Measurements from ENCODE around the gene AFAP1L1.
A peak's percentile ranks its signal among the peaks of the same experiment; 100 is the strongest.

AFAP1L1 gene

DNA sequence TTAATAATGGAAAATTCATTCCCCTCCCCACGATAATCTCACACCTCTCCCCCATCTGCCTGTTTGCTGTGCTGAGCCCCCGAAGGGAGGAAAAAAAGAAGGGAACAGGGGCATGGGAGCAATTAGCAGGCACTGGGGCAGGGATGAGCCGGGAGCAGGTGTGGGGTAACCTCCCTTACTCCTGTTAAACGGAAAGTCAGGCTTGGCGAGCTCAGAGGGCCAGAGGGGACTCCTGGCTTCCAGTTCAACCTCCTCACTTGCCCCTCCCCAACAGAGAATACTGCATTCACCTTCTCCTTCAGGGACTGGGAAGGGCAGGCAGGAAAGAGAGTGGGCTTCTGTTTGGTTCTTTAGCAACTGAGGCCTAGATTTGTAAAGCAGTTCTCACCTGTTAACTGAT lies 1.6 kb downstream of the AFAP1L1 start:
- Mint-ChIP-seq H3K9me3 (ENCODE audit: low read depth) (peaks cover 6% of the 10 kb centered on the region), H3K27me3 (peaks cover 17% of the 10 kb centered on the region), H3K4me1 (ENCODE audit: low read depth) (peaks cover 8% of the 10 kb centered on the region), H3K27ac (no peak overlapping the region), H3K4me3 (peak overlapping the region; percentile 27), H3K36me3 (peaks cover 5% of the 10 kb centered on the region)

DNA sequence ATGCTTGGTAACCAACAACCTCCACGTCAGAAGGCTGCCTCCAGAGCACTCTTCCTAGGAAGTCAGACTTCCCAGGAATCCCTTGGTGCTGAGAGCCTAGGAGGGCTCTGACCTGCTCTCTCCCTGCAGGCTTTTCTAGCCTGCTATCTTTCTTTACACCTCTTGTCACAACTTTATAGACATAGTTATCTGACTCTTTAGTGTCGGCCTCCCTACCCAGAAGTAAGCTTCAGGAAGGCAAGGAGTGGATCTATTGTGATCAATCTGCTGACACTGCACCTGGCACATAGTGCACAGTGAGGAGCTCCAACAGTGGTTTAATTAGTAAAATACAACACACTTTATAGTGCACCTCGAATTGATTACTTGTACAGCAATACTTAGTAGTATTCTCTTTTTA lies 2.3 kb downstream of the AFAP1L1 start:
- Mint-ChIP-seq H3K4me3 (no peak overlapping the region), H3K27ac (no peak overlapping the region), H3K27me3 (peaks cover 17% of the 10 kb centered on the region), H3K4me1 (ENCODE audit: low read depth) (peaks cover 8% of the 10 kb centered on the region), H3K9me3 (ENCODE audit: low read depth) (no peaks in the 10 kb centered on the region), H3K36me3 (peaks cover 3% of the 10 kb centered on the region)

DNA sequence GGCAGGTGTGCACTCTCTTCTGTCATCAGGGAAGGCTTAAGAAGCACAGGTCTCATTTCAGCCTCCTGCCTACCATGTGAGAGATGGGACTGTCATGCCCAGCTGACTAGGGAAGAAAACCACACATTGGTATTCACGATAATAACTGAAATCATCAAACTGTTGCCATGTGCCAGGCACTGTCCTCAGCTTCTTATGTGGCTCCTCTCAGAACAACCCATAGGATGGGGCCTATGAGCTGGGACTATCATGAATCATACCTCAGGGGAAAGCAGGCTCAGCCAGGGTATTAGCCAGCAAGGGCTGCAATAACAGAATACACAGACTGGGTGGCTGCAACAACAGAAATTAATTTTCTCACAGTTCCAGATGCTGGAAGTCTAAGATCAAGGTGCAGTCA lies 3.3 kb downstream of the AFAP1L1 start:
- Mint-ChIP-seq H3K27ac (no peak overlapping the region), H3K4me3 (no peak overlapping the region), H3K4me1 (ENCODE audit: low read depth) (peaks cover 8% of the 10 kb centered on the region), H3K27me3 (peaks cover 19% of the 10 kb centered on the region), H3K36me3 (no peaks in the 10 kb centered on the region), H3K9me3 (ENCODE audit: low read depth) (no peaks in the 10 kb centered on the region)

DNA sequence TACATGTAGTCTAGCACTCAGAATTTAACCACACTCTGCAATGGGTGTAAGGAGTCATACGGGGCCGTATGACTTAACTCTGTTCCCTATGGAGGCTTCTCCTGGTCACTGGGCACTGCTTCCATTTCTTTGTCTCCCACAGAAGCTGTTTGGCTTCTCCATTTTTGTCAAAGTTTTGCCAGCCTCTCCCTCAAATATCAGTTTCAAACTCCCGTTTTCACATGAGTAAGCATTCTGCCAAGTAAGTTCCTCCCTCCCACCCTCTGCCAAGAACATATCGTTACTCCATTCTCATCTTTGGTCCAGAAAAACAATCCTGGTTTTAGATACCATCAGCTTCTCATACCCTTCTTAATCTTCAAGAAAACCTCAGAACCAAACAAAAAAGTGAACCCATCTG lies 6.1 kb downstream of the AFAP1L1 start:
- no peak overlapping the region for H3K4me3 Mint-ChIP-seq

DNA sequence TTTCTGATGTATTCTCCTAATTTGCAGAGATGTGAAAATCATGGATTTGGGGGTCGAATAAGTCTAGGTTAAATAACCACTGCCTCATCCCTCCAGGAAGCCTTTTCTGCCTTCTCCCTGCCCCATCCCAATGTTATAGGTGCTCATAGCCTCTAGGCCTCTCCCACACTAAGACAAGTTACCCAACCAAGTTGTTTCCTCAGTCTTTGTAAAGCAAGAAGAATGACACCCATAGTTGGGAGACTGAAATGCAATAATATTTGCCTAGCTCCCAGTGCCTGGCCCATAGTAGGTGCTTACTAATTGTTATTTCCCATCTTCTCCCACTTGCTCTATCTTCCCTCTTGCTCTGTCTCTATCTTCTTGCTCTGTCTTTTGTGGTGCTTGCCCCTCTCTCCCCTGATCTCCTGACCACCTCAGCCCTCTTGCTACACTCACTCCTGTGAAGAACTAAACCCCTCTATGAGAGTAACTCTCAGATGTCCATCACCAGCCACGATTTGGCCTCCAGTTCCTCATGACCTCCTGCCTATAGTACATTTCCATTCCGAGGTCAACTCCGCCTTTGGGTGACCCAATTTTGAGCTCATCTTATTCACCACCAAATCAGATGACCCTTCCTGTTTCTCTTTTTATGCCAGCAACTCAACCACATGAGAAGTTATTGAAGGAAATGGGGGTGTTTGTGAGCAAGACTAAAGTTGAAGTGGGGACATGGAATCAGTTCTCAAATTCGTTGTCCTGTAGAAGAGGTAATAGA lies 7.0 kb downstream of the AFAP1L1 start:
- Mint-ChIP-seq H3K27me3 (peaks cover 7% of the 10 kb centered on the region), H3K4me3 (no peak overlapping the region), H3K27ac (no peak overlapping the region), H3K36me3 (no peaks in the 10 kb centered on the region), H3K4me1 (ENCODE audit: low read depth) (no peaks in the 10 kb centered on the region), H3K9me3 (ENCODE audit: low read depth) (no peaks in the 10 kb centered on the region)

More for the DNA sequence above, 6.1 kb downstream of the AFAP1L1 start:
- H3K27me3 Mint-ChIP-seq: peaks cover 7% of the 10 kb centered on the region
- no peaks in the 10 kb centered on the region for H3K4me1 Mint-ChIP-seq (ENCODE audit: low read depth)
- H3K9me3 Mint-ChIP-seq (ENCODE audit: low read depth): no peaks in the 10 kb centered on the region
- H3K36me3 Mint-ChIP-seq: no peaks in the 10 kb centered on the region
- no peak overlapping the region for H3K27ac Mint-ChIP-seq

DNA sequence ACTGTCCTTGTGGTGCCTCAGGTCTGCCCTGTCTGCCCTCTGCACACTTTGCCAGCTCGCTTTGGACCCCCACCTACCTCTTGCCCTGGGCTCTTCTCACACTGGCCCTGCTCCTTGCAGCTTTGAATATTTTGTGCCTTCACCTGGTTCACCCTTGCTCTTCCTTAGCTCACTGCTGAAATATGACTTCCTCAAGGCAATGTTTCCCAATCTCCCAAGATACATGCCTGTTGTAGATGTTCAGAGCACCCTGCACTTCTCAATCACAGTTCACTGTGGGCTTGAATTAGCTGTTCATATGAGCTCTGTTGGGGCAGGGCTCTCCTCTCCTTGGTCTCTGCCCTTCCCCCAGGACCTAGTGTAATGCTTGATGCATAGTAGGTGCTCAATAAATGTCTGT lies 8.0 kb downstream of the AFAP1L1 start:
- Mint-ChIP-seq H3K27ac (no peak overlapping the region), H3K36me3 (no peaks in the 10 kb centered on the region), H3K4me3 (no peak overlapping the region), H3K9me3 (ENCODE audit: low read depth) (no peaks in the 10 kb centered on the region), H3K27me3 (peaks cover 5% of the 10 kb centered on the region), H3K4me1 (ENCODE audit: low read depth) (no peaks in the 10 kb centered on the region)

DNA sequence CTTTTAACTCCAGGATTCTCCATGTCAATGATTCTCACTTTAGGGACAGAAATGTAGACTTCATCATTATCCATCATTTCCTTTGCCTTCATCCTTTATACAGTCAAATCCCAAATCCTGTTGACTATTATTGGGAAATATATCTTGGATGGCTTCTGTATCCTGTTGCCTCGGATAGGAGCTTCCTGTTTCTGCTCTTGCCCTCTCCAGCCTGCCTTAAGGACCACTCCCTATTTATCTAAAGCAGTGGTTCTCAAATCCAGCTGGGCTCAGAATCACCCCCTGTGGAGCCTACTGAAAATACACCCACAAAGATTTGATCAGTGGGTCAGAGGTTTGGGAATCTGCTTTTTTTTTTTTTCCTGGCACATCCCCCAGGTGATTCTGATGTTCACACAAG lies 8.5 kb downstream of the AFAP1L1 start:
- H3K27ac Mint-ChIP-seq: no peak overlapping the region
- no peak overlapping the region for H3K4me3 Mint-ChIP-seq
- H3K36me3 Mint-ChIP-seq: no peaks in the 10 kb centered on the region
- no peaks in the 10 kb centered on the region for H3K9me3 Mint-ChIP-seq (ENCODE audit: low read depth)
- H3K4me1 Mint-ChIP-seq (ENCODE audit: low read depth): no peaks in the 10 kb centered on the region
- peaks cover 5% of the 10 kb centered on the region for H3K27me3 Mint-ChIP-seq

DNA sequence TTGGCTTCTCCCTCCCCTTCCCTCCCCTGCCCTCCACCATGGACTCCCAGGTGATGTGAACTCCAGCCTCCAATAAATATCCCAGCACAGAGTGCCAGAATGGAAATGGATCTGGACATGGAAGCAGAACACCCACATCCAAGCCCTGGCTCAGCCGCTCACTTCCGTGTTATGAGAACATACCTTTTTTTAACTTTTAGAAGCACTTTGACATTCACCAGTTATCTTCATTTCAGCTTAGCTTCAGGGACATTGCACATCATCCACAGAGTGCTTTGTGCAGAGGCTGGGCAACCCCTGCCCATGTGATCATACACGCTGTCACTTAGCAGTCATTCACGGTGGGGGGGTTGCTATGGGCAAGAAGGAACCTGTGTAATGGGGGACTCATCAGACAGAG lies 9.1 kb downstream of the AFAP1L1 start:
- H3K27ac Mint-ChIP-seq: no peak overlapping the region
- no peaks in the 10 kb centered on the region for H3K4me1 Mint-ChIP-seq (ENCODE audit: low read depth)
- H3K9me3 Mint-ChIP-seq (ENCODE audit: low read depth): no peaks in the 10 kb centered on the region
- peaks cover 5% of the 10 kb centered on the region for H3K27me3 Mint-ChIP-seq
- H3K4me3 Mint-ChIP-seq: no peak overlapping the region
- no peaks in the 10 kb centered on the region for H3K36me3 Mint-ChIP-seq

DNA sequence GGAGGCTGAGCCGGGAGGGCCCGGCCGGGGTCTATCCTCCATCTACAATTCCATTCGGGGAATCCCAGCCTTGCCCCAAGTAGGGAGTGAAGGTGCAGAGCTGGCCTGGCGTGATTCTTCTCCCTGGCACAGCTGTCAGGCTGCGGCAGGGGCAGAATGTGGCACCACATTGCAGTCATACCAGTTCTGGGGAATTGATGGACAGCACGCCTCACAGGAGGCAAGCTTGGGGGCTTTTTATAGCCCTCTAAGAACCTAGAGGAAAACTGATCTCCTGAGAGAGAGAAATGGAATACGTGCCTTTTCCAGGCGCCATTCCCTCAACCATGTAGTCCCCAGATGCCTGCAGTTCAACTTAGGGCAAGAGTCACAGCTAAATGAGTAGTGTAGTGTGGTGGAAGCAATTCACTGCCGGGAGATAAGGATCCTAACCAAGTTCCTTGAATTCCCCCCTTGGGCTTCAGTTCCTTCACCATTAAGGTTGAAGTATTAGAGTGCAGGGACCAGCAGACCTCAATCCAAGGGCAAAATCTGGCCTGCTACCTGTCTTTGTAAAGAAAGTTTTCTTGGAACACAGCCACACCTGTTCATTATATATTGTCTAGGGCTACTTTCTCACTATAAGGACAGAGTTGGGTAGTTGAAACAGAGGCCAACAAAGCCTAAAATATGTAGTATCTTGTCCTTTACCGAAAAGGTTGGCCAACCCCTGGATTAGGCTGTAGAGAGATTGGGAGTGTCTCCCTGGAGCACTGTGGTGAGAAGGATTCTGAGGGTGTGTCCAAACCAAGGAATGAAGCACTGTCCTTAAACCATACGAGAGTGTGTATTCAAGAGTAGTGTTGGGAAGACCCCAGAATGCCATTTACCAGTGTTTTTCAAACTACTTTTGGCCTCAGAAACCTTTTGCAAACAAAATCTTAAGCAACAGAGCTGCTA lies 10.6 kb downstream of the AFAP1L1 start:
- Mint-ChIP-seq H3K27ac (no peak overlapping the region), H3K27me3 (peaks cover 5% of the 10 kb centered on the region), H3K36me3 (no peaks in the 10 kb centered on the region)

DNA sequence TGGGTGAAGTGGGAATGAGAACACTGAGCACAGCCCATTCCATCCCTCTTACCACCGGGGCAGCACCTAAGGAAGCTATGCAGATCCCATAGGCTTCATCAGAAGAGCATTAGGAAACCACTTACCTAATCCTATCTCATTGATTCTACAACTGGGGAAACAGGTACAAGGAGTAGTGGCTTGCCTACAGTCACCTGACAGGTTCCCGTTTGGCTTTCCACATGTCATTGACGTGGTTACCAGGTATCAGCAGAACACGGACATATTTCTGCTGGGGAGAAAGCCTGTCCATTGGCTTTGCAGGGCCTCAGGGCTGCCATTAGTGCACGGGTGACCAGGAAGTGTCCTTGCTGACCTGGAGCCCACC lies 11.3 kb downstream of the AFAP1L1 start:
- no peaks in the 10 kb centered on the region for H3K4me1 Mint-ChIP-seq (ENCODE audit: low read depth)
- H3K9me3 Mint-ChIP-seq (ENCODE audit: low read depth): no peaks in the 10 kb centered on the region
- H3K27ac Mint-ChIP-seq: no peak overlapping the region
- H3K27me3 Mint-ChIP-seq: peaks cover 5% of the 10 kb centered on the region
- no peak overlapping the region for H3K4me3 Mint-ChIP-seq
- no peaks in the 10 kb centered on the region for H3K36me3 Mint-ChIP-seq

More for the DNA sequence above, 10.6 kb downstream of the AFAP1L1 start:
- Mint-ChIP-seq H3K9me3 (ENCODE audit: low read depth) (no peaks in the 10 kb centered on the region), H3K4me3 (no peak overlapping the region), H3K4me1 (ENCODE audit: low read depth) (no peaks in the 10 kb centered on the region)

DNA sequence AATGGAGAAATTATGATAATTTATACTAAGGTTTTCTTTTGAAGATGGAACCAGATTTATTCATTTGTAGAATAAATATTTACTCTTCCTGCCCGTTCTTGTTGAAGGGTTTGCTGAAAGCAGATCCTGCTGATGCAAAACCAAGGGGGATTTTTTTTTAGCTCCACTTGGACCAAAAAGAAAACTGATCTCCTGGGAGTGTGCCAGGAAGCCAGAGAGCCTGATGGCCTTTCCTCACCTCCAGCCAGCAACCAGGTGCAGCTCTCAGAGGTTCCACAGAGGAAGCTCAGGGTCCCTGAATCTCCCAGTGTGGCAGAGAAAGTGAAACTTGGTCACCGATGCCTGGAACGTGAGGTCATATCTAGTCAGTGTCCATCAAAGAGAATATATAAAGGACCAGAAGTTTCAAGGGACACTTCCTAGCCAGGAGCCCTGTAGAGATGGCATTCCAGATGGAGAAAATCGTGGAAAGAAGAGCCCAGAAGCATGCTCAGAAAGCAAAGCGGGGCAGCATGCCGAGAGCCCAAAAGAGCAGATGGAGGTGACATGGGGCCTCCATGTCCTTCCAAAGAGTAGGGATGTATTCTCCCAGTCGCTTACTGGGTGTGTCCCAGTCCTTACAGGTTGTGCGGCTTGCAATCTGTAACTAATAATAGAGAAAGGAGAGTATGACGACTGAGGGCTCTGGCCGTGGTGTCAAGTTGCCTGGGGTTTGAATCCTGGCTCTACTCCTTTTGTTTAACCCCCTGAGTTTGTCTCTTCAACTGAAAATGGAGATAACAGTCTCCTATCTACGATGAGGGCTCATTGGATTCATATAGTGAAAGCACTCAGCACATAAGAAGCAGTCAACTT lies 12.2 kb downstream of the AFAP1L1 start:
- Mint-ChIP-seq H3K27me3 (peaks cover 2% of the 10 kb centered on the region), H3K4me3 (no peak overlapping the region), H3K4me1 (ENCODE audit: low read depth) (no peaks in the 10 kb centered on the region), H3K27ac (no peak overlapping the region), H3K36me3 (no peaks in the 10 kb centered on the region), H3K9me3 (ENCODE audit: low read depth) (no peaks in the 10 kb centered on the region)

DNA sequence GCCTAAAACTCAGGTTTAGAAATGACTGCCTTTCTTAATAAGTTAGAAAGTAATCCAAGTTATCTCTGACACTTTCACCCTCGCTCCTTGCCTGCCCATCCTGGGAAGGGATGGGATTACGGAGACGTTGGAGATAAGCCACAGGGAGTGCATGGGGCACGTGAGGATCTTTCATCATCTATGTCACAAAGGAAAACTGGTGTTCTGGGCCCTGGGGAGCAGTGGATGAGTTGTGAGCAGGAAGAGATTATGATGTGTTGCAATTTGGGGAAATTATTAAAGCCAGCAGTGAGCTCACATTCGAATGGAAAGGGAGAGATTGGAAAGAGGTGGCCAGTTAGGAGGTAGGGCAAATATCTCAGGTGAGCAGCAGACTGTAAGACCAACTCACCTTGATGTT lies 12.8 kb downstream of the AFAP1L1 start:
- H3K4me1 Mint-ChIP-seq (ENCODE audit: low read depth): no peaks in the 10 kb centered on the region
- no peaks in the 10 kb centered on the region for H3K9me3 Mint-ChIP-seq (ENCODE audit: low read depth)
- H3K4me3 Mint-ChIP-seq: no peak overlapping the region
- no peaks in the 10 kb centered on the region for H3K36me3 Mint-ChIP-seq
- H3K27me3 Mint-ChIP-seq: peaks cover 3% of the 10 kb centered on the region
- H3K27ac Mint-ChIP-seq: no peak overlapping the region

DNA sequence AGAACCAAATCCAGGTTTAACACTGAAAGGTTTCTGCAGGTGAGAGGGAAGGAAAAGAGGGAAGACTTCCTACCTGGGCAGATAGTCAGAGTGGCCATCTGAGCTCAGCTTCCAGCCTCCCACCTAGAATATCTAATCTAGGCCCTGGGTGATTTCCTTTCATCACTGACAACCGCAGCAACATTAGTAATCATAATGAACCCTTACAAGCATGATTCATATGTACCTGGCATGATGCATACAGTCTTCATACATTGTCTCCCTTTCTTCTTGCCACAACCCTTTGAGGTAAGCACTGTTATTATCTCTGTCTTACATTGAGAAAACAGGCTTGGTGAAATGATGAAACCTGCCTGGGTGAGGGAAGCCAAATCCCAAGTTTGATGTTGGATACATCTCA lies 13.5 kb downstream of the AFAP1L1 start:
- Mint-ChIP-seq H3K27ac (no peak overlapping the region), H3K4me3 (no peak overlapping the region), H3K4me1 (ENCODE audit: low read depth) (no peaks in the 10 kb centered on the region), H3K36me3 (no peaks in the 10 kb centered on the region), H3K27me3 (peaks cover 3% of the 10 kb centered on the region), H3K9me3 (ENCODE audit: low read depth) (no peaks in the 10 kb centered on the region)

DNA sequence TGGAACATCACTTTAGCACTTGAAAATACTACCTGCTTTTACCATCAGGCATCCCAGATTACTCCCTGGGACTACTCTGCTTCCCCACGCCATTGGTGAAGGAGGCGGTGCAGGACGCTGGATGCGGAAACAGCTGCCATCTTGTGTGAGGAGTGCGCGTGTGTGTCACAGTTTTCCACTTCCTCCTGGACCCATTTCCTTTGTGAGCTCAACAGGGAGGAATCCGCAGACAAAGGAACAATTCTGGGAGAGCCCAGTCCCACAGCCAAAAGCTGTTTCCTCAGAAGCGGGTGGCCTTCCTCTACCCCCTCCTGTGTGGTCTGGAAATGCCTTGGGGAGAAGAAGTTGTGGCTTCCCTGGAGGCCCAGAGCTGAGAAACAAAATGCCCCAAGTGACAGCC lies 16.8 kb downstream of the AFAP1L1 start:
- Mint-ChIP-seq H3K27ac (no peak overlapping the region), H3K36me3 (no peaks in the 10 kb centered on the region), H3K4me1 (ENCODE audit: low read depth) (no peaks in the 10 kb centered on the region), H3K9me3 (ENCODE audit: low read depth) (no peaks in the 10 kb centered on the region), H3K27me3 (peaks cover 3% of the 10 kb centered on the region), H3K4me3 (no peak overlapping the region)

DNA sequence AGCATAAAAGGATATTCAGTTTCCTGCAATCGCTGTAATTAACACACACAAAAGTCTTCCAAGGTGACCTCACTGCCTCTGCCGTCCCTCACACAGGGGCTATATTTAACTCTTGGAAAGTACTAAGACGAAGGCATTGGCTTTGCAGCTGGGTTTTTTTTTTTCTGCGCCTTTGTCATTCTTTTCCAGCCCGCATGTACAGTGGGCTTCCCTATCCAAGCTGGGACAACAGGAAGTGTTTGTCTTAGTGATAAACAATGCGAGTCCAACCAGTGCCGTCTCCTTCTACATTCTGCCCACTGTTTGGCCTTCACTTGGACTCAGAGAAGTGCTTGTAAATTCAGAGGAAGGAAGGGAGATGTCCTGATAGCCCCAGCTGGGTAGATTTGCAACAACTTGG lies 17.6 kb downstream of the AFAP1L1 start:
- Mint-ChIP-seq H3K9me3 (ENCODE audit: low read depth) (no peaks in the 10 kb centered on the region), H3K4me3 (no peak overlapping the region), H3K27ac (no peak overlapping the region), H3K27me3 (peaks cover 3% of the 10 kb centered on the region), H3K36me3 (no peaks in the 10 kb centered on the region), H3K4me1 (ENCODE audit: low read depth) (peaks cover 1% of the 10 kb centered on the region)

Data from activated naive CD8-positive, alpha-beta T cell (primary cell).